HG02571 (cell line): ENCODE results near the gene CDH22.

Source experiments
- ATAC-seq: cut with Tn5 transposase; IDR thresholded peaks from one replicate; pipeline ENCODE4 v1.9.1; 2021; ENCODE audit warnings: mild to moderate bottlenecking, moderate library complexity; ENCODE audit not compliant: unreplicated experiment

Gene CDH22

GRCh38 chr20:46249671-46250070 lies 58.6 kb downstream of the CDH22 start:
- no peak for ATAC-seq

GRCh38 chr20:46246559-46246958 lies 61.7 kb downstream of the CDH22 start:
- no peak for ATAC-seq

- no peak for ATAC-seq
Measured at GRCh38 chr20:46243707-46244628, 64.3 kb downstream of the CDH22 start.

- ATAC-seq = no peak
Measured at GRCh38 chr20:46242390-46242789, 65.9 kb downstream of the CDH22 start.

GRCh38 chr20:46240881-46241280 lies 67.4 kb downstream of the CDH22 start:
- ATAC-seq = no peak

GRCh38 chr20:46240065-46240464 lies 68.2 kb downstream of the CDH22 start:
- ATAC-seq = no peak

- ATAC-seq = no peak
Measured at GRCh38 chr20:46237736-46238135, 70.6 kb downstream of the CDH22 start.

GRCh38 chr20:46237227-46237626 lies 71.1 kb downstream of the CDH22 start:
- no peak for ATAC-seq

- ATAC-seq = no peak
Measured at GRCh38 chr20:46235077-46235476, 73.2 kb downstream of the CDH22 start.

- ATAC-seq = no peak
Measured at GRCh38 chr20:46233701-46234100, 74.6 kb downstream of the CDH22 start.

- ATAC-seq = no peak
Measured at GRCh38 chr20:46232539-46232938, 75.8 kb downstream of the CDH22 start.

- ATAC-seq = no peak
Measured at GRCh38 chr20:46230801-46231282, 77.5 kb downstream of the CDH22 start.

GRCh38 chr20:46230106-46230491 lies 78.2 kb downstream of the CDH22 start:
- ATAC-seq = no peak

GRCh38 chr20:46229478-46230105 lies 78.7 kb downstream of the CDH22 start:
- ATAC-seq = no peak

GRCh38 chr20:46228670-46229069 lies 79.6 kb downstream of the CDH22 start:
- no peak for ATAC-seq

- no peak for ATAC-seq
Measured at GRCh38 chr20:46227272-46227767, 81.0 kb downstream of the CDH22 start.

- no peak for ATAC-seq
Measured at GRCh38 chr20:46226602-46227001, 81.7 kb downstream of the CDH22 start.

GRCh38 chr20:46222521-46223007 lies 85.7 kb downstream of the CDH22 start:
- ATAC-seq = no peak

- ATAC-seq = no peak
Measured at GRCh38 chr20:46221256-46221833, 87.0 kb downstream of the CDH22 start.

- no peak for ATAC-seq
Measured at GRCh38 chr20:46220455-46221207, 87.7 kb downstream of the CDH22 start.

- ATAC-seq = no peak
Measured at GRCh38 chr20:46219920-46220319, 88.4 kb downstream of the CDH22 start.
